ENCODE measurements around the gene PKIB.

- TF ChIP-seq, protein P1, sequence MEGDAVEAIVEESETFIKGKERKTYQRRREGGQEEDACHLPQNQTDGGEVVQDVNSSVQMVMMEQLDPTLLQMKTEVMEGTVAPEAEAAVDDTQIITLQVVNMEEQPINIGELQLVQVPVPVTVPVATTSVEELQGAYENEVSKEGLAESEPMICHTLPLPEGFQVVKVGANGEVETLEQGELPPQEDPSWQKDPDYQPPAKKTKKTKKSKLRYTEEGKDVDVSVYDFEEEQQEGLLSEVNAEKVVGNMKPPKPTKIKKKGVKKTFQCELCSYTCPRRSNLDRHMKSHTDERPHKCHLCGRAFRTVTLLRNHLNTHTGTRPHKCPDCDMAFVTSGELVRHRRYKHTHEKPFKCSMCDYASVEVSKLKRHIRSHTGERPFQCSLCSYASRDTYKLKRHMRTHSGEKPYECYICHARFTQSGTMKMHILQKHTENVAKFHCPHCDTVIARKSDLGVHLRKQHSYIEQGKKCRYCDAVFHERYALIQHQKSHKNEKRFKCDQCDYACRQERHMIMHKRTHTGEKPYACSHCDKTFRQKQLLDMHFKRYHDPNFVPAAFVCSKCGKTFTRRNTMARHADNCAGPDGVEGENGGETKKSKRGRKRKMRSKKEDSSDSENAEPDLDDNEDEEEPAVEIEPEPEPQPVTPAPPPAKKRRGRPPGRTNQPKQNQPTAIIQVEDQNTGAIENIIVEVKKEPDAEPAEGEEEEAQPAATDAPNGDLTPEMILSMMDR (IDR thresholded peaks at IDR 0.05): no peak
- TF ChIP-seq POLR2A (IDR thresholded peaks at IDR 0.05): no peak
These were observed 112.5 kb downstream of the PKIB start for GRCh38 chr6:122722746-122723145.

All from esophagus squamous epithelium (tissue), 4 donors.